ENCODE measurements around the gene CAT.

- no peak for TF ChIP-seq CTCF (conservative IDR thresholded peaks at IDR 0.05)
- no peak for TF ChIP-seq ZFX (IDR thresholded peaks at IDR 0.05)
Observed at GRCh38 chr11:34448223-34448994, 9.7 kb downstream of the CAT start.
